HG03469 (cell line): ENCODE results near the gene SNHG17.
"Not testable (repeated sequence)": the region's sequence is repeated elsewhere in the genome, so short reads cannot be mapped to it uniquely, and the experiment has no call there.

Source experiments
- ATAC-seq: cut with Tn5 transposase; IDR thresholded peaks from one replicate; pipeline ENCODE4 v1.9.1; 2021; ENCODE audit warnings: mild to moderate bottlenecking, moderate library complexity, moderate number of reproducible peaks; ENCODE audit not compliant: unreplicated experiment

Gene SNHG17

GRCh38 chr20:38421915-38422314, 13.2 kb downstream of the SNHG17 start:
- ATAC-seq: no peak

- ATAC-seq: no peak
Observed at GRCh38 chr20:38420388-38421085, 14.6 kb downstream of the SNHG17 start.

- ATAC-seq: no peak
Observed at GRCh38 chr20:38418509-38419204, 16.5 kb downstream of the SNHG17 start.

GRCh38 chr20:38414769-38415450, 20.2 kb downstream of the SNHG17 start:
- ATAC-seq: no peak

GRCh38 chr20:38412877-38413577, 22.1 kb downstream of the SNHG17 start:
- no peak for ATAC-seq

- not testable (repeated sequence) for ATAC-seq
Observed at GRCh38 chr20:38407822-38408221, 27.3 kb downstream of the SNHG17 start.

- no peak for ATAC-seq
Observed at GRCh38 chr20:38407321-38407720, 27.8 kb downstream of the SNHG17 start.

- no peak for ATAC-seq
Observed at GRCh38 chr20:38406476-38406875, 28.7 kb downstream of the SNHG17 start.

- no peak for ATAC-seq
Observed at GRCh38 chr20:38405132-38405531, 30.0 kb downstream of the SNHG17 start.

- no peak for ATAC-seq
Observed at GRCh38 chr20:38404016-38404415, 31.1 kb downstream of the SNHG17 start.

GRCh38 chr20:38402816-38403215, 32.3 kb downstream of the SNHG17 start:
- no peak for ATAC-seq

GRCh38 chr20:38402089-38402488, 33.0 kb downstream of the SNHG17 start:
- no peak for ATAC-seq

GRCh38 chr20:38395751-38396395, 39.3 kb downstream of the SNHG17 start:
- not testable (repeated sequence) for ATAC-seq

- ATAC-seq: no peak
Observed at GRCh38 chr20:38395165-38395564, 40.0 kb downstream of the SNHG17 start.

- no peak for ATAC-seq
Observed at GRCh38 chr20:38393259-38393658, 41.9 kb downstream of the SNHG17 start.

- no peak for ATAC-seq
Observed at GRCh38 chr20:38392356-38392755, 42.8 kb downstream of the SNHG17 start.

GRCh38 chr20:38387953-38388352, 47.2 kb downstream of the SNHG17 start:
- no peak for ATAC-seq

GRCh38 chr20:38386851-38387250, 48.3 kb downstream of the SNHG17 start:
- no peak for ATAC-seq

GRCh38 chr20:38386004-38386403, 49.1 kb downstream of the SNHG17 start:
- no peak for ATAC-seq

GRCh38 chr20:38383147-38383546, 52.0 kb downstream of the SNHG17 start:
- ATAC-seq: no peak

- not testable (repeated sequence) for ATAC-seq
Observed at GRCh38 chr20:38377838-38378237, 57.3 kb downstream of the SNHG17 start.
